SK-N-MC (cell line): ENCODE results near the gene LOX.

Experiments used
- DNase-seq: peaks from one replicate; pipeline ENCODE4 v3.0.0-alpha.2; 2011; ENCODE audit warnings: low read depth, low spot score
- H3K27ac ChIP-seq: fragments of 200-600 bp; sonication (generic); 2 replicates; pipeline ENCODE4 v1.5.1; 2016; ENCODE audit warnings: mixed run types
- H3K36me3 ChIP-seq: fragments of 200-600 bp; sonication (generic); 2 replicates; pipeline ENCODE4 v1.6.1; 2017; ENCODE audit warnings: antibody characterized with exemption, low read length, mixed read lengths; ENCODE audit not compliant: insufficient read depth
- H3K4me3 ChIP-seq: fragments of 200-600 bp; sonication (generic); 2 replicates; pipeline ENCODE4 v1.5.1; 2016
- H3K9ac ChIP-seq: fragments of 200-600 bp; sonication (generic); 2 replicates; pipeline ENCODE4 v1.8.0; 2017; ENCODE audit warnings: mixed run types, mixed read lengths; ENCODE audit not compliant: insufficient read length
- H3K9me3 ChIP-seq: fragments of 200-600 bp; sonication (generic); 2 replicates; pipeline ENCODE4 v1.6.1; 2017; ENCODE audit warnings: low read depth, mild to moderate bottlenecking, antibody characterized with exemption, low read length, moderate library complexity, mixed read lengths
- EZH2 ChIP-seq: fragments of 200-600 bp; sonication (generic); IDR thresholded peaks from one replicate; pipeline ENCODE4 v1.6.1; 2017; ENCODE audit warnings: antibody characterized with exemption
- FOXP2 ChIP-seq: optimal IDR thresholded peaks from 2 replicates; pipeline ENCODE3; 2011; ENCODE audit warnings: mild to moderate bottlenecking, moderate library complexity; ENCODE audit not compliant: insufficient read depth; ENCODE audit errors: extremely low read length, control extremely low read depth
- POLR2AphosphoS5 ChIP-seq: IDR thresholded peaks from 2 replicates; pipeline ENCODE4 v1.6.1; 2012; ENCODE audit warnings: mild to moderate bottlenecking, low read depth, low read length, borderline replicate concordance

LOX gene

GRCh38 chr5:122051569-122051968, 26.5 kb downstream of the LOX start:
- H3K36me3 ChIP-seq = peaks cover 10% of the 10 kb centered on the region; the same call in 1 of the 2 replicates
- H3K9ac ChIP-seq = no peak overlapping the region
- H3K27ac ChIP-seq = no peak overlapping the region
- TF ChIP-seq POLR2AphosphoS5 = no peak
- no peak for TF ChIP-seq EZH2
- no peak for TF ChIP-seq FOXP2
- DNase-seq = no peak
- H3K4me3 ChIP-seq = no peak overlapping the region
- no peaks in the 10 kb centered on the region for H3K9me3 ChIP-seq

GRCh38 chr5:122050959-122051358, 27.1 kb downstream of the LOX start:
- DNase-seq = no peak
- H3K9me3 ChIP-seq = no peaks in the 10 kb centered on the region
- no peak for TF ChIP-seq EZH2
- H3K27ac ChIP-seq = no peak overlapping the region
- H3K36me3 ChIP-seq = peaks cover 10% of the 10 kb centered on the region; the same call in 1 of the 2 replicates
- no peak overlapping the region for H3K9ac ChIP-seq
- no peak overlapping the region for H3K4me3 ChIP-seq

DNA sequence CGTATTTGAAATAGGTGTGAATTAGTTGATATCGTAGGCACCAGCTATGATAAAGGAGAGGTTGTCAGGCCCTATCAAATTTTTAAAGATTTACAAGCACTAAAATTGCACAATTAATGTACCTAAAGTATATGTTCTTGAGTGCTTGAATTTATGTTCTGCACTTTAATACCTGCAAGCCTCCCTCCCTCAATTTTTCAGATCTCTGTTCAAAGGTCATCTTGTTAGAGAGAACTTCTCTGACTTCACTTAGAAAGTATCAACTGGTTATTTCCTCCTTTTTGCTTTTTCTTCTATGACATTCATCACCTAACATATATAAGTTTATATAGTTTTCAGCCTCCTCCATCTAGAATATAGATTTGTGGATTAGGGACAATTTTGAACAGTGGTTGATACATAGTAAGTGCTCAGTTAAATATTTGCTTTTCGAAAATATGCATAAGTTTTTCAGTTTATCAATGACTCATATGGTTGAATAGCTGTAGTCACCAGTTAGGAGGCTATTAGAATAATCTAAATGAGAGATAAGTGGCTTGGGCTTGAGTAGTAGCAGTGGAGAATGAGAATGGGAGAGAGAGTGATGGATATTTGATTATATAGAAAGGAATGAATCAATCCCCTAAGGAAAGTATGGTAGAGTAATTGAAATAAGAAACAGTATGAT, 37.3 kb downstream of the LOX start:
- Histone ChIP-seq H3K4me3 (no peak overlapping the region), H3K27ac (no peak overlapping the region), H3K9ac (no peak overlapping the region), H3K36me3 (peaks cover 6% of the 10 kb centered on the region; the same call in 1 of the 2 replicates), H3K9me3 (no peaks in the 10 kb centered on the region)
- TF ChIP-seq EZH2 (no peak), FOXP2 (no peak)
- DNase-seq = no peak

GRCh38 chr5:122036326-122036725, 41.7 kb downstream of the LOX start:
- H3K9me3 ChIP-seq = no peaks in the 10 kb centered on the region
- no peak overlapping the region for H3K9ac ChIP-seq
- no peak overlapping the region for H3K4me3 ChIP-seq
- DNase-seq = no peak
- no peak overlapping the region for H3K27ac ChIP-seq
- TF ChIP-seq FOXP2 (no peak), EZH2 (no peak), POLR2AphosphoS5 (no peak)
- peaks cover 11% of the 10 kb centered on the region; the same call in 1 of the 2 replicates for H3K36me3 ChIP-seq

DNA sequence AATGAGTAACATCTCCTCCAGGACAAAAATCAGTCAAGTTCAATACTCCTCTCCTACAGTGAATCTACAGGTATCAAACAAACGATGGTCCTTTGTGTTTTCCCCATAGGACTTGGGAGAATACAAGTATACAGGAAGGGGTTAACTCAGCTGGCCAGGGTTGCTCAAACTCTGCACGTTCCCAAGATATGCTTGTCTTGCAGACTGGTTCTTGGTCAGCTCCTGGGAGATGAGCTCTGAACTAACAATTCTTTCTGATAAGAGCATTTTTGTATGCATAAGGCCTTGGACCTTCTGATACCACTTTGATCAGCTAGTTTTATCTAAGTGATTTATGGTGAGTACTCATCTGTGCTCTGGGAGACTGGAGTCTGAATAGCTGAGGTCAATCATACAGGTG, 42.1 kb downstream of the LOX start:
- no peak overlapping the region for H3K9ac ChIP-seq
- TF ChIP-seq EZH2 (no peak), FOXP2 (no peak), POLR2AphosphoS5 (no peak)
- H3K9me3 ChIP-seq = no peaks in the 10 kb centered on the region
- no peak overlapping the region for H3K4me3 ChIP-seq
- H3K27ac ChIP-seq = no peak overlapping the region
- H3K36me3 ChIP-seq = peaks cover 11% of the 10 kb centered on the region; the same call in 1 of the 2 replicates
- DNase-seq = no peak

GRCh38 chr5:122031836-122032235, 46.2 kb downstream of the LOX start:
- TF ChIP-seq POLR2AphosphoS5 = no peak
- TF ChIP-seq EZH2 = no peak
- no peak for TF ChIP-seq FOXP2
- DNase-seq = no peak
- Histone ChIP-seq H3K27ac (no peak overlapping the region), H3K36me3 (peaks cover 40% of the 10 kb centered on the region), H3K9me3 (no peaks in the 10 kb centered on the region), H3K9ac (no peak overlapping the region), H3K4me3 (no peak overlapping the region)

- Histone ChIP-seq H3K27ac (no peak overlapping the region), H3K36me3 (peaks cover 41% of the 10 kb centered on the region), H3K4me3 (no peak overlapping the region), H3K9ac (no peak overlapping the region), H3K9me3 (no peaks in the 10 kb centered on the region)
- TF ChIP-seq POLR2AphosphoS5 = no peak
- no peak for DNase-seq
Measured at GRCh38 chr5:122030251-122030650, 47.8 kb downstream of the LOX start.

DNA sequence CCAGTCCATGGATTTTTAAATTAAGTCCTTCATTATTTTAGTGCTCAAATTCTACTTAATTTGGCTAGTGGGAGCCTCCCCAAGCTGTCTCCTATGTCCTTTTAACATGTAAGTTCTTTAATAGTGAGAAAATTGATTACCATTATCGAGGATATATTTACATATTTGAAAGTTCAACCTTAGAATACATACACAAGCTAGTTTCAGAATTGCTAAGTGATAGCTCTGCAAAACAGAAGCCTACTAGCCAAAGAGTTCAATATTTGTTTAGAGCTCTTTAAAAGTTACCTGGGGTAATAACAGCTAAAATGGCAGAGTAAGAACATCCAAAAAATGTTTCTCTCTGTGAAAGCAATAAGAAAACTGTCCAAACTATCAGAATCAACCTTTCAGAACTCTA, 48.2 kb downstream of the LOX start:
- Histone ChIP-seq H3K9me3 (no peaks in the 10 kb centered on the region), H3K4me3 (no peak overlapping the region), H3K9ac (no peak overlapping the region), H3K36me3 (peaks cover 41% of the 10 kb centered on the region), H3K27ac (no peak overlapping the region)
- DNase-seq = no peak
- TF ChIP-seq FOXP2 (no peak), EZH2 (no peak), POLR2AphosphoS5 (no peak)

DNA sequence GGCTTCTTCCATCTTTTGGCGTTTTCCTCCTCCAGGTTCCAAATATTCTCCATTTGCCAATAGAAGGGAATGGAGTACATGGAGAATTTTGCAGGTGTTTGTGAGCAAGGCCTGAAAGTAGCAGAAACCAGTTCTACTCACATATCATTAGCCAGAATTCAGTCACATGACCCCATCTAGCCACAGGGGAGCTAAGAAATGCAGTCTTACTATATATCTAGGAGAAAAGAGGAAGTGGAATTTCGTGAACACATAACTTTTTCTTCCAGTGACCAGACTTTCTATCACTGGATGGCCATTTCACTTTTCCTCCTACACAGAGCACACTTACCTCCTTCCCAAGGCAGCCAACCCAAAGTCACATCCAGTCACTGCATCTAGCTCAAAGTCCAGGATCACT, 55.1 kb downstream of the LOX start:
- Histone ChIP-seq H3K9ac (no peak overlapping the region), H3K4me3 (no peak overlapping the region), H3K27ac (no peak overlapping the region), H3K9me3 (no peaks in the 10 kb centered on the region), H3K36me3 (peaks cover 61% of the 10 kb centered on the region)
- DNase-seq = no peak
- no peak for TF ChIP-seq EZH2
- TF ChIP-seq POLR2AphosphoS5 = no peak
- no peak for TF ChIP-seq FOXP2
